Liver (tissue), 3 donors: ENCODE measurements around the gene RPTOR.

Source experiments
- ATF3 ChIP-seq: IDR thresholded peaks from 2 replicates; pipeline ENCODE4 v1.6.1; 2016; ENCODE audit warnings: antibody characterized with exemption
- CTCF ChIP-seq: fragments of 150-350 bp; IDR thresholded peaks from 2 replicates; pipeline ENCODE4 v1.5.1; 2017; ENCODE audit warnings: improper control_type of control experiment, low read depth, low read length; ENCODE audit not compliant: missing input control
- FOXA1 ChIP-seq: IDR thresholded peaks from 2 replicates; pipeline ENCODE4 v1.6.1; 2016; ENCODE audit warnings: antibody characterized with exemption
- GABPA ChIP-seq, 2 donors: IDR thresholded peaks in 1 of 2; conservative IDR thresholded peaks in 1 of 2; 2 replicates each; pipeline ENCODE4 v1.6.1; 2016; ENCODE audit warnings: antibody characterized with exemption in 2 of 2, mild to moderate bottlenecking in 1 of 2, moderate library complexity in 1 of 2
- HNF4G ChIP-seq: IDR thresholded peaks from 2 replicates; pipeline ENCODE4 v1.6.1; 2016; ENCODE audit warnings: antibody characterized with exemption
- MAX ChIP-seq: IDR thresholded peaks from 2 replicates; pipeline ENCODE4 v1.6.1; 2016; ENCODE audit warnings: antibody characterized with exemption
- RAD21 ChIP-seq, 2 donors: IDR thresholded peaks; 2 replicates each; pipeline ENCODE4 v1.6.1; 2016; ENCODE audit warnings: antibody characterized with exemption in 2 of 2, mild to moderate bottlenecking in 2 of 2
- REST ChIP-seq: IDR thresholded peaks from 2 replicates; pipeline ENCODE4 v1.6.1; 2016; ENCODE audit warnings: antibody characterized with exemption, mild to moderate bottlenecking
- RXRA ChIP-seq, 2 donors: IDR thresholded peaks; 2 replicates each; pipeline ENCODE4 v1.6.1; 2017 to 2018; ENCODE audit warnings: antibody characterized with exemption in 2 of 2, mild to moderate bottlenecking in 1 of 2
- SP1 ChIP-seq: IDR thresholded peaks from 2 replicates; pipeline ENCODE4 v1.6.1; 2018; ENCODE audit warnings: antibody characterized with exemption, mild to moderate bottlenecking
- TAF1 ChIP-seq: conservative IDR thresholded peaks from 2 replicates; pipeline ENCODE4 v1.6.1; 2016; ENCODE audit warnings: antibody characterized with exemption, mild to moderate bottlenecking
- YY1 ChIP-seq: IDR thresholded peaks from 2 replicates; pipeline ENCODE4 v1.6.1; 2016; ENCODE audit warnings: antibody characterized with exemption, mild to moderate bottlenecking
- ZBTB33 ChIP-seq: IDR thresholded peaks from 2 replicates; pipeline ENCODE4 v1.6.1; 2016; ENCODE audit warnings: antibody characterized with exemption
- donor health status: healthy.
- donor health status: healthy.

GRCh38 chr17:80950466-80951120 is 406.0 kb downstream of the RPTOR start:
- TF ChIP-seq CTCF: no peak
- no peak for TF ChIP-seq REST
- no peak for TF ChIP-seq MAX
- TF ChIP-seq YY1: no peak
- TF ChIP-seq RAD21 (IDR thresholded peaks at IDR 0.05): no peak
- TF ChIP-seq HNF4G: no peak
- no peak for TF ChIP-seq ZBTB33
- no peak for TF ChIP-seq RXRA (IDR thresholded peaks at IDR 0.05)
- TF ChIP-seq SP1: no peak
- no peak for TF ChIP-seq TAF1
- TF ChIP-seq GABPA (IDR thresholded peaks at IDR 0.05 in 1 of 2, conservative IDR thresholded peaks at IDR 0.05 in 1 of 2): no peak
- TF ChIP-seq ATF3: no peak
- TF ChIP-seq FOXA1: no peak
